ENCODE results near the gene LILRB5. TPM values are rescaled to one million over a fixed set of nuclear protein-coding genes. Genes with fewer than 3 reads are reported as not detected.
"Not testable (repeated sequence)": the region's sequence is repeated elsewhere in the genome, so short reads cannot be mapped to it uniquely, and the experiment has no call there.

The LILRB5 gene
- total RNA-seq, 2 donors from 2014 or later, result not detected

- not testable (repeated sequence) for H3K9me3 Mint-ChIP-seq
These were observed 23.0 kb upstream of the LILRB5 start for GRCh38 chr19:54280025-54280424.

GRCh38 chr19:54279406-54279962, 22.4 kb upstream of the LILRB5 start:
- ATAC-seq, result no peak
- H3K9me3 Mint-ChIP-seq, result no peaks in the 10 kb centered on the region
- H3K27ac Mint-ChIP-seq, result no peak overlapping the region
- no peak for DNase-seq (ENCODE audit: low spot score in 2 of 2)
- no peaks in the 10 kb centered on the region for H3K36me3 Mint-ChIP-seq

More at GRCh38 chr19:54280025-54280424, 23.0 kb upstream of the LILRB5 start:
- H3K27ac Mint-ChIP-seq; ATAC-seq; DNase-seq (ENCODE audit: low spot score in 2 of 2); H3K36me3 Mint-ChIP-seq: not testable (repeated sequence)

- H3K9me3 Mint-ChIP-seq; H3K36me3 Mint-ChIP-seq; H3K27ac Mint-ChIP-seq; ATAC-seq; DNase-seq (ENCODE audit: low spot score in 2 of 2): not testable (repeated sequence)
These were observed 21.6 kb upstream of the LILRB5 start for GRCh38 chr19:54278571-54279195.

GRCh38 chr19:54278056-54278455, 21.0 kb upstream of the LILRB5 start:
- not testable (repeated sequence) for DNase-seq (ENCODE audit: low spot score in 2 of 2); H3K9me3 Mint-ChIP-seq; H3K27ac Mint-ChIP-seq; ATAC-seq; H3K36me3 Mint-ChIP-seq

- not testable (repeated sequence) for DNase-seq (ENCODE audit: low spot score in 2 of 2); H3K36me3 Mint-ChIP-seq; H3K27ac Mint-ChIP-seq; ATAC-seq; H3K9me3 Mint-ChIP-seq
These were observed 20.1 kb upstream of the LILRB5 start for GRCh38 chr19:54277111-54277615.

GRCh38 chr19:54275951-54276350, 18.9 kb upstream of the LILRB5 start:
- DNase-seq (ENCODE audit: low spot score in 2 of 2), result no peak
- no peak for ATAC-seq
- Mint-ChIP-seq H3K27ac (no peak overlapping the region), H3K36me3 (no peaks in the 10 kb centered on the region), H3K9me3 (no peaks in the 10 kb centered on the region)

GRCh38 chr19:54274516-54274915, 17.4 kb upstream of the LILRB5 start:
- DNase-seq (ENCODE audit: low spot score in 2 of 2); H3K27ac Mint-ChIP-seq; H3K9me3 Mint-ChIP-seq; H3K36me3 Mint-ChIP-seq: not testable (repeated sequence)
- ATAC-seq, result peak in 1 of 2 donors; percentile 49

- peak in 1 of 2 donors; percentile 53 for ATAC-seq
- H3K27ac Mint-ChIP-seq, result no peak overlapping the region
- no peaks in the 10 kb centered on the region for H3K9me3 Mint-ChIP-seq
- no peaks in the 10 kb centered on the region for H3K36me3 Mint-ChIP-seq
- DNase-seq (ENCODE audit: low spot score in 2 of 2), result no peak
These were observed 16.7 kb upstream of the LILRB5 start for GRCh38 chr19:54273821-54274220.

- DNase-seq (ENCODE audit: low spot score in 2 of 2); H3K9me3 Mint-ChIP-seq; H3K36me3 Mint-ChIP-seq; ATAC-seq; H3K27ac Mint-ChIP-seq: not testable (repeated sequence)
These were observed 15.1 kb upstream of the LILRB5 start for GRCh38 chr19:54272181-54272580.

- not testable (repeated sequence) for H3K9me3 Mint-ChIP-seq; DNase-seq (ENCODE audit: low spot score in 2 of 2); H3K36me3 Mint-ChIP-seq; H3K27ac Mint-ChIP-seq; ATAC-seq
These were observed 14.5 kb upstream of the LILRB5 start for GRCh38 chr19:54271587-54271986.

- Mint-ChIP-seq H3K9me3 (no peaks in the 10 kb centered on the region), H3K36me3 (no peaks in the 10 kb centered on the region), H3K27ac (no peak overlapping the region)
- ATAC-seq (no peak), DNase-seq (ENCODE audit: low spot score in 2 of 2) (no peak)
These were observed 14.0 kb upstream of the LILRB5 start for GRCh38 chr19:54271106-54271505.

- no peak overlapping the region for H3K27ac Mint-ChIP-seq
- no peak for ATAC-seq
- no peaks in the 10 kb centered on the region for H3K36me3 Mint-ChIP-seq
- DNase-seq (ENCODE audit: low spot score in 2 of 2), result no peak
- no peaks in the 10 kb centered on the region for H3K9me3 Mint-ChIP-seq
These were observed 11.9 kb upstream of the LILRB5 start for GRCh38 chr19:54268936-54269335.

- no peaks in the 10 kb centered on the region for H3K9me3 Mint-ChIP-seq
- ATAC-seq, result peak; percentile 78 to 79
- no peaks in the 10 kb centered on the region for H3K36me3 Mint-ChIP-seq
These were observed 9.1 kb upstream of the LILRB5 start for GRCh38 chr19:54266133-54266532.

GRCh38 chr19:54262470-54262869, 5.4 kb upstream of the LILRB5 start:
- H3K36me3 Mint-ChIP-seq, result no peaks in the 10 kb centered on the region
- H3K27ac Mint-ChIP-seq, result no peak overlapping the region
- ATAC-seq (no peak), DNase-seq (ENCODE audit: low spot score in 2 of 2) (no peak)
- no peaks in the 10 kb centered on the region for H3K9me3 Mint-ChIP-seq

More at GRCh38 chr19:54266133-54266532, 9.1 kb upstream of the LILRB5 start:
- peak in 1 of 2 donors; percentile 74 for DNase-seq (ENCODE audit: low spot score in 2 of 2)
- no peak overlapping the region for H3K27ac Mint-ChIP-seq

- no peak for ATAC-seq
- no peak overlapping the region for H3K27ac Mint-ChIP-seq
- DNase-seq (ENCODE audit: low spot score in 2 of 2), result peak in 1 of 2 donors; percentile 11
- H3K36me3 Mint-ChIP-seq, result no peaks in the 10 kb centered on the region
- no peaks in the 10 kb centered on the region for H3K9me3 Mint-ChIP-seq
These were observed 5.0 kb upstream of the LILRB5 start for GRCh38 chr19:54262066-54262465.

GRCh38 chr19:54256250-54257115, 590 bp downstream of the LILRB5 start:
- ATAC-seq (no peak), DNase-seq (ENCODE audit: low spot score in 2 of 2) (no peak)
- Mint-ChIP-seq H3K36me3 (no peaks in the 10 kb centered on the region), H3K9me3 (no peaks in the 10 kb centered on the region), H3K27ac (no peak overlapping the region)

- Mint-ChIP-seq H3K27ac (no peak overlapping the region), H3K36me3 (no peaks in the 10 kb centered on the region), H3K9me3 (no peaks in the 10 kb centered on the region)
- no peak for DNase-seq (ENCODE audit: low spot score in 2 of 2)
- no peak for ATAC-seq
These were observed 1.8 kb downstream of the LILRB5 start for GRCh38 chr19:54255105-54255775.

Data from activated naive CD4-positive, alpha-beta T cell treated with anti-CD3 and anti-CD28 coated beads, Interleukin-2, amount 50 U/mL, for 72 hours (primary cell).